PC-9 (cell line): ENCODE data around the gene ATP2C2. TPM values are rescaled to one million over a fixed set of nuclear protein-coding genes. Genes with fewer than 3 reads are reported as not detected.

Experiments used
- BruUV-seq: library from RNA; stranded (reverse); fragments of 400-500 nt; replicated peaks from 2 replicates; lab custom pipeline; 2021; lab: Mats Ljungman, UMichigan
- CTCF ChIA-PET: fragments of 300-600 bp; sonication (Branson Sonifier 250); formaldehyde crosslinking; loops from one replicate; lab custom pipeline; 2022; ENCODE audit warnings: antibody characterized with exemption; lab: Charles Lee
- POLR2A ChIA-PET: fragments of 300-600 bp; sonication (Branson Sonifier 250); formaldehyde crosslinking; loops from one replicate; lab custom pipeline; 2022; ENCODE audit warnings: antibody characterized with exemption; ENCODE audit not compliant: unreplicated experiment; lab: Charles Lee
- DNase-seq, 2 experiments: peaks; one replicate each; pipeline versions ENCODE4 v3.0.0 to v3.0.0-alpha.2; 2015 to 2022; ENCODE audit warnings: mixed read lengths in 1 of 2
- H2AFZ ChIP-seq: fragments of 200-600 bp; sonication (generic); 2 replicates; pipeline ENCODE4 v1.8.1; 2017; ENCODE audit warnings: antibody characterized with exemption
- H3F3A ChIP-seq: fragments of 200-600 bp; sonication (generic); 2 replicates; pipeline ENCODE4 v1.8.1; 2017; ENCODE audit warnings: antibody characterized with exemption, mild to moderate bottlenecking, low read depth; ENCODE audit not compliant: insufficient read depth
- H3K27ac ChIP-seq: fragments of 200-600 bp; sonication (generic); 2 replicates; pipeline ENCODE4 v1.6.1; 2016; ENCODE audit warnings: mixed run types
- H3K27me3 ChIP-seq: fragments of 200-600 bp; sonication (generic); 2 replicates; pipeline ENCODE4 v1.6.1; 2016; ENCODE audit warnings: low read depth, mixed run types; ENCODE audit not compliant: insufficient read depth
- H3K36me3 ChIP-seq: fragments of 200-600 bp; sonication (generic); 2 replicates; pipeline ENCODE4 v1.6.1; 2016; ENCODE audit warnings: low read depth, mixed run types
- H3K4me1 ChIP-seq: fragments of 200-600 bp; sonication (generic); replicated peaks from 2 replicates; pipeline ENCODE4 v1.6.1; 2016; ENCODE audit warnings: mixed run types; ENCODE audit not compliant: insufficient read depth
- H3K4me2 ChIP-seq: fragments of 200-600 bp; sonication (generic); 2 replicates; pipeline ENCODE4 v1.6.1; 2017; ENCODE audit warnings: mixed run types
- H3K4me3 ChIP-seq: fragments of 200-600 bp; sonication (generic); 2 replicates; pipeline ENCODE4 v1.6.1; 2016; ENCODE audit warnings: mixed run types
- H3K79me2 ChIP-seq: fragments of 200-600 bp; sonication (generic); 2 replicates; pipeline ENCODE4 v1.6.1; 2017; ENCODE audit warnings: low read depth, mixed run types
- H3K9me2 ChIP-seq: fragments of 200-600 bp; sonication (generic); 2 replicates; pipeline ENCODE4 v1.8.1; 2017; ENCODE audit warnings: mild to moderate bottlenecking; ENCODE audit not compliant: insufficient read depth
- H3K9me3 ChIP-seq: fragments of 200-600 bp; sonication (generic); 2 replicates; pipeline ENCODE4 v1.8.1; 2016; ENCODE audit warnings: low read depth; ENCODE audit not compliant: insufficient read depth
- H4K20me1 ChIP-seq: fragments of 200-600 bp; sonication (generic); 2 replicates; pipeline ENCODE4 v1.8.1; 2017; ENCODE audit not compliant: insufficient read depth
- CTCF ChIP-seq: fragments of 200-600 bp; sonication (generic); conservative IDR thresholded peaks from 2 replicates; pipeline ENCODE4 v1.6.1; 2017; ENCODE audit warnings: mixed run types, antibody characterized with exemption, mild to moderate bottlenecking, moderate library complexity
- EZH2 ChIP-seq: fragments of 200-600 bp; sonication (generic); IDR thresholded peaks from 2 replicates; pipeline ENCODE4 v1.8.0; 2017; ENCODE audit warnings: antibody characterized with exemption, low read depth
- intact Hi-C: fragments of 100-400 bp; cut with micrococcal nuclease; formaldehyde crosslinking; loops from one replicate; pipeline ENCODE4 v1.10.0; 2022; ENCODE audit not compliant: unreplicated experiment
- total RNA-seq: library from RNA; stranded (reverse); gene quantifications from 2 replicates; pipeline ENCODE4 v1.2.3, GENCODE V29; 2021

The ATP2C2 gene
- total RNA-seq, 1 experiment from 2014 or later = 17.2 TPM

GRCh38 chr16:84511180-84511800 is 143.0 kb downstream of the ATP2C2 start:
- Histone ChIP-seq H3K4me1 (peaks cover 9% of the 10 kb centered on the region; the same call in 1 of the 2 replicates), H2AFZ (no peak overlapping the region), H3K79me2 (no peaks in the 10 kb centered on the region), H3K4me3 (no peak overlapping the region), H3K27me3 (no peaks in the 10 kb centered on the region), H3K9me3 (no peaks in the 10 kb centered on the region), H3K27ac (no peak overlapping the region), H3K9me2 (no peaks in the 10 kb centered on the region), H4K20me1 (no peaks in the 10 kb centered on the region), H3K36me3 (no peaks in the 10 kb centered on the region), H3K4me2 (peak overlapping the region; percentile 50; the same call in 1 of the 2 replicates), H3F3A (peaks cover 6% of the 10 kb centered on the region; the same call in 1 of the 2 replicates)
- ChIA-PET POLR2A (no interaction called here), CTCF (interaction anchor here (0.6 to 1.2 kb wide), 4 partner anchors 11 to 575 kb away, joined by 3 to 14 read pairs (median 8); no protein-coding TSS in a partner anchor)
- TF ChIP-seq EZH2 = no peak
- peak; percentile 96 for TF ChIP-seq CTCF
- DNase-seq = peak; percentile 66 to 76
- BruUV-seq = no TSS peak
- intact Hi-C loops = loop anchor here (1.0 to 5.0 kb wide), 5 partner anchors 46 to 461 kb away; no protein-coding TSS in a partner anchor

DNA sequence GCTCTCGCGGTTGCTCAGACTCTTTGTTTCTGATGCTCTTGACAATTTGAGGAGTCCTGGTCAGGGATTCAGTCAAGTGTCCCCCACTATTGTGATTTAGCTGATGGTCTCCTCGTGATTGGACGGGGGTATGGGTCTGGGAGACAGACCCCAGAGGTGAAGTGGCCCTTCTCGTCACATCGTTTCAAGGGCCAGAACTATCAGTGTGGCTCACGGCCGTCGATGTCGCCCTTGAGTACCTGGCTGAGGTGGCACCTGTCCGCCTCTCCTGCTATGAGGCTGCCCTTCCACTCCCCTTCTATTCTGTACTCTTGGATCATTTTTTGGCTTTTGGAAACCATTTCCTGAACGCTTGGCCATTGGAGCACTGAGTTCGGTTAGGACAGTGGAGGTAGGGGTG is 143.5 kb downstream of the ATP2C2 start:
- DNase-seq = no peak
- TF ChIP-seq CTCF (no peak), EZH2 (no peak)
- ChIA-PET POLR2A (no interaction called here), CTCF (no interaction called here)
- peak overlapping the region; percentile 50; the same call in 1 of the 2 replicates for H3K4me2 ChIP-seq
- no peaks in the 10 kb centered on the region for H3K36me3 ChIP-seq
- no peaks in the 10 kb centered on the region for H3K9me2 ChIP-seq
- no peaks in the 10 kb centered on the region for H3K27me3 ChIP-seq
- peaks cover 2% of the 10 kb centered on the region; the same call in 1 of the 2 replicates for H3F3A ChIP-seq
- no peak overlapping the region for H2AFZ ChIP-seq
- no peaks in the 10 kb centered on the region for H3K79me2 ChIP-seq
- H4K20me1 ChIP-seq = no peaks in the 10 kb centered on the region
- H3K27ac ChIP-seq = no peak overlapping the region
- no peak overlapping the region for H3K4me3 ChIP-seq
- peaks cover 4% of the 10 kb centered on the region; the same call in 1 of the 2 replicates for H3K4me1 ChIP-seq
- intact Hi-C loops = loop anchor here (1.0 to 5.0 kb wide), 5 partner anchors 45 to 460 kb away; no protein-coding TSS in a partner anchor
- H3K9me3 ChIP-seq = no peaks in the 10 kb centered on the region
- BruUV-seq = no TSS peak

DNA sequence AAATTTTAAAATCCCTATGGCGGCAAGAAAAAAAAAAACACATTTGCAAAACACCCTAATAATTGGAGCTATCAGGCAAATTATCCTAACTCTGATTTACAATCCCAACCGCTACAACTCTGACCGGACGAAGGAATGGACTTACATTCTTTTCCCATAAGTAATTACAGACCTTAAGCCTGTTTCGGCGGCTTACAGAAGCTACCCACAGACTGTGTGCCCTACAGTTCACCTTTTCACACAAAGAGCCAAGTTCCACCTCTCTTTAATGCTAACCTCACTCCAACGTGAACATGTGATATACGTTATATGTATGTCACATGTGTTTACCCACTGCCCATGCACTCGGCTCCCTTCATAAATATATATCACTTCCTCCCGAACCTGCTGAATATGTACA is 144.8 kb downstream of the ATP2C2 start:
- peak; percentile 43 to 55 for DNase-seq
- H3K4me3 ChIP-seq = no peak overlapping the region
- H3K27me3 ChIP-seq = no peaks in the 10 kb centered on the region
- H3K27ac ChIP-seq = no peak overlapping the region
- POLR2A ChIA-PET = interaction anchor here (0.6 to 0.9 kb wide), 5 partner anchors 11 to 452 kb away, joined by 9 to 22 read pairs (median 9); partner anchors contain the start of gene COTL1
- no peaks in the 10 kb centered on the region for H4K20me1 ChIP-seq
- CTCF ChIA-PET = interaction anchor here (0.6 to 1.1 kb wide), 3 partner anchors 46 to 307 kb away, joined by 3 read pairs; partner anchors contain the start of gene CRISPLD2
- TF ChIP-seq CTCF (no peak), EZH2 (no peak)
- H3F3A ChIP-seq = no peaks in the 10 kb centered on the region
- peaks cover 10% of the 10 kb centered on the region; the same call in 1 of the 2 replicates for H3K4me1 ChIP-seq
- H3K36me3 ChIP-seq = no peaks in the 10 kb centered on the region
- no peak overlapping the region for H2AFZ ChIP-seq
- no peak overlapping the region for H3K4me2 ChIP-seq
- BruUV-seq = no TSS peak
- H3K9me3 ChIP-seq = no peaks in the 10 kb centered on the region
- no peaks in the 10 kb centered on the region for H3K79me2 ChIP-seq
- no peaks in the 10 kb centered on the region for H3K9me2 ChIP-seq
- intact Hi-C loops = loop anchor here (5.0 kb wide), 2 partner anchors 44 to 459 kb away; no protein-coding TSS in a partner anchor
